Skin epidermis (tissue), 12 donors: ENCODE measurements around the gene ARL5B.
A peak's percentile ranks its signal among the peaks of the same experiment; 100 is the strongest.

Source experiments
- H3K27ac ChIP-seq, 21 experiments: fragments of 200-600 bp; sonication (generic) in 11 of 21; one replicate each; pipeline ENCODE4 v1.5.0; 2020; ENCODE audit warnings: mild to moderate bottlenecking in 3 of 21, inconsistent platforms in 2 of 21, moderate library complexity in 2 of 21
- H3K4me3 ChIP-seq, 7 experiments: fragments of 200-600 bp; sonication (generic) in 2 of 7; one replicate each; pipeline ENCODE4 v1.5.0; 2020; ENCODE audit warnings: inconsistent platforms in 2 of 7, mild to moderate bottlenecking in 2 of 7, moderate library complexity in 1 of 7

Gene ARL5B

GRCh38 chr10:18689498-18689897, 30.3 kb downstream of the ARL5B start:
- Histone ChIP-seq H3K27ac (no peak overlapping the region), H3K4me3 (no peak overlapping the region)

GRCh38 chr10:18690541-18690940, 31.3 kb downstream of the ARL5B start:
- H3K27ac ChIP-seq, result no peak overlapping the region
- no peak overlapping the region for H3K4me3 ChIP-seq

- Histone ChIP-seq H3K4me3 (no peak overlapping the region), H3K27ac (peak overlapping the region in 3 of 21 experiments; percentile 8 to 35 (median 30))
These were observed 40.9 kb downstream of the ARL5B start for GRCh38 chr10:18699849-18700840.

GRCh38 chr10:18703521-18703920, 44.3 kb downstream of the ARL5B start:
- Histone ChIP-seq H3K27ac (no peak overlapping the region), H3K4me3 (no peak overlapping the region)

- Histone ChIP-seq H3K27ac (no peak overlapping the region), H3K4me3 (no peak overlapping the region)
These were observed 51.0 kb downstream of the ARL5B start for GRCh38 chr10:18710201-18710653.

- H3K27ac ChIP-seq, result peak overlapping the region in 10 of 21 experiments; percentile 26 to 69 (median 57)
- H3K4me3 ChIP-seq, result no peak overlapping the region
These were observed 53.8 kb downstream of the ARL5B start for GRCh38 chr10:18713077-18713476.

GRCh38 chr10:18718991-18719390, 59.8 kb downstream of the ARL5B start:
- Histone ChIP-seq H3K27ac (no peak overlapping the region), H3K4me3 (no peak overlapping the region)

- Histone ChIP-seq H3K27ac (no peak overlapping the region), H3K4me3 (no peak overlapping the region)
These were observed 60.6 kb downstream of the ARL5B start for GRCh38 chr10:18719811-18720210.

GRCh38 chr10:18721067-18721466, 61.8 kb downstream of the ARL5B start:
- H3K27ac ChIP-seq, result no peak overlapping the region

GRCh38 chr10:18723801-18724200, 64.6 kb downstream of the ARL5B start:
- Histone ChIP-seq H3K27ac (no peak overlapping the region), H3K4me3 (no peak overlapping the region)

More at GRCh38 chr10:18721067-18721466, 61.8 kb downstream of the ARL5B start:
- H3K4me3 ChIP-seq, result no peak overlapping the region
